HG02759 (cell line): ENCODE data around the gene CRABP2.
A peak's percentile ranks its signal among the peaks of the same experiment; 100 is the strongest.

Experiments used
- ATAC-seq: cut with Tn5 transposase; IDR thresholded peaks from one replicate; pipeline ENCODE4 v1.9.1; 2021; ENCODE audit warnings: mild to moderate bottlenecking, moderate library complexity; ENCODE audit not compliant: unreplicated experiment

Gene CRABP2

DNA sequence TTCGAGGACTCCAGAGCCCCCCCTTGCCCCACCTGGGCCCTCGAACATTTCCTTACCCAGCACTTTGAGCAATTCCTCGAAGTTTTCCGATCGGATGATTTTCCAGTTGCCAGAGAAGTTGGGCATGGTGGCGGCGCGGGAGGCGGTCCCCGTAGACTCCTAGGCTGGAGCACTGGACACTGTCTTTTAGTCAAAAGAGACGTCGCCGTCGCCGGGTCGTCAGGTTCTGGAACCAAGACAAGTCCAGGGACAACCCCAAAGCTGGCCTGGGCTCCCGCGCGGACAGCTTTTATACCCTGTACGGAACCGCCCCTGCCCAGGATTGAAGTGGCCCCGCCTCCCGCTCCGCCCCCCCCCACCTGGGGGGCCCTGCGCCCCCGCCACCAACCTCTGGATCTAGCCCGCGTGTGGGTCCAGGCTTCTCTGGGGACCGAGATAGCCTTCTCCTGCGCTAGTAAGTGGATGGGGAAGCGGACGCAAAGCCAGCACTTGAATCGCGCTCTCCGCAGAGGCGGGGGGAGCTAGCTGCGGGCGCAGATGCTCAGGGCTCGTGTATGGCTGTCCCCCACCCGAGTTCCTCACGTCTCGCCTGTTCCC lies at the start of gene CRABP2:
Gene CRABP2 (minus strand): TSS at position 263 of the 597 bp plus-strand sequence. CDS start 137 bp downstream, at position 126.
- peak; percentile 6 for ATAC-seq

DNA sequence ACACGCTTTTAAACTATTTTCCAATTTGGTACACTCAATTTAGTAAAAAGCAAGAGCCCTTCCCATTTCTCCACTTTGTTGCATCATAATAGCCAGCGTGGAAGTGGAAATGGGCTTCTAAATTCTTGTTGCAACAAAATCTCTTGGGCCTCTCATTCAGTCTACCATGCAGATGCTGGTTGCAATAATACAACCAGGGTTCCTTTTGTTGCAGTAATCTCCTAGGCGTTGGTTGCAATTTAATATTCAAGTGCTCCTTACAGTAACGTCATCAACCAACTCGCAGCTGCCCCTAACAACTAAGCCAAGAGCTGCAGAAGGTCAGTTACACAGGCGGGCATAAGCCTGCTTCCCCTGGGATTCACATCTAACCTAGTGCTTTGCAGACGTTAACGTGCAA lies 48.8 kb upstream of the CRABP2 start:
- ATAC-seq: no peak

DNA sequence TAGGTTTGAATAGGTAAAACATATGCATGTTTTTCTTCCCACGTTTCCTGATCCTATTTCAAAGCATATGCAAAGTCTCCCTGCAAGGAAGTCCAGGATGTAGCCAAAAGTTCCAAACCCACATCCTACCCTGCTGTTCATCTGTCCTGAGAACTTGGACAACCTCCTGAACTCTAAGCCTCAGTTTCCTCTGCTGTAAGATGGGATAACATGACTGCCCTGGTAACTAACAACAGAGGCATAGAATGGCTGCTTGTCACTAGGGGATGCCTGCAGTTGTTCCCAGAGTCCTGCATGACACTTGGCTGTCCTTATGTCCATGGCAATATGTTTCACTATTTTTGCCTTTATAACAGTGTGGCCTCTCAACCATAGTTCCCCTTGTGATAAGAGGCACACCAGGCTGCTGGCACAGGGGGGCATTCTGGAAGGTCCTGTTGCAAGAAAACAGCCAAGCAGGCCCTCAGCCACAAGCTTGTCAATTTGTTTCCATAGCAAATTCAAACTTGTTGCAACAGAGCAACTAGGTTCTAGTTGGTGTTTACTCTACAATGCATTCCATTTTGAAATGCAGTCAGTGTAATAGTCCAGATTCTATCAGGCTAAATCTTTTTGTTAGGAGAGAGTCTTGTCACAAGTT lies 47.6 kb upstream of the CRABP2 start:
- ATAC-seq: no peak

DNA sequence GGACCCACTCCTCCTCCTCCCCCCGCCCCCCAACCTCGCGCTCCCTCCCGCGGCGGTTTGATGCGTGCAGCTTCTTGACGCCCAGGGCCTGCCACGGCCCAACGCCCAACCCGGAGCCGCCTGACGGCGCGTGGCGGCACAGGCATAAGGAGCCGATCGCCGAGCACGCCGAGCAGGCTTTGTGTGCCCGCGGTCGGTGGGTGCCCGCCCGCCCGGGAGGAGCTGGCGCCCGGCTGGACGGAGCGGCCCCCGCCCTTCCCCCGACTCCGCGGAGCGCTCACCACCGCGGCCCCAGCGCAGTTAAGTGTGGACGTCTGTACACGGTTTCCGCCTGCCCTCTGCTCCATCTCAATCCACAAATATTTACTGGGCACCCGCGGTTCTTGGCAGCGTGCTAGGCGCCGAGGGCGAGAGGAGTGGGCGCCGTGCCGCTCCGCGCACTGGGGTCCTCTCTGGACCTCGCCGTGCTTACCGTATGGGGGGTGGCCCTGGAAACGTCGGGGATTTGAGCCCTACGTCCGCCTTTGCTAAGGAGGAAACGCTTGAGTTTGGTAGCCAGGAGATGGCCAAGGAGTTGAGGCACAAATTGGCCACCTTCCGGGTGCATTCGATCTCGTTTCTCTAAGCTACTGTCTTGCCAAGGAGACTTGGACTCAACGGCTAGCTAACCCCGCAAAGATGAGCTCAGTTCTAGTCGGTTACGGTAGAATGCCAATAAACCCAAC lies 46.5 kb upstream of the CRABP2 start:
- ATAC-seq: peak; percentile 74

DNA sequence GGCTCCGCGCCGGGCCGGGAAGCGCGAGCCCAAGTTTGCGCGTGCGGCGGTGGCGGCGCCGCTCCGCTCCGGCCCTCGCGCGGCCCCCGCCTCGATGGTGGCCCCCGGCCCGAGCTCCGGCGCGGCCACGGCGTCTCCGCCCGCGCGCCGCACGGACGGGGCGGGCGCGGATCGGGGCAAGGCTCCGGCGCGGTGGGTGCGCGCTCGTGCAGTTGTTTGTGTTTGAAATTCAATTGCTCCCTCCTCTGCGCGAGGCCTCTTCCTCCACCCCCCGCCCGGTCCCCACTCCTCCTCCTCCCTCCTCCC lies 46.0 kb upstream of the CRABP2 start, which contains the start of gene HDGF:
Gene HDGF (minus strand): TSS at position 225 of the 306 bp plus-strand sequence. CDS start 246 bp downstream, outside the sequence.
- no peak for ATAC-seq

DNA sequence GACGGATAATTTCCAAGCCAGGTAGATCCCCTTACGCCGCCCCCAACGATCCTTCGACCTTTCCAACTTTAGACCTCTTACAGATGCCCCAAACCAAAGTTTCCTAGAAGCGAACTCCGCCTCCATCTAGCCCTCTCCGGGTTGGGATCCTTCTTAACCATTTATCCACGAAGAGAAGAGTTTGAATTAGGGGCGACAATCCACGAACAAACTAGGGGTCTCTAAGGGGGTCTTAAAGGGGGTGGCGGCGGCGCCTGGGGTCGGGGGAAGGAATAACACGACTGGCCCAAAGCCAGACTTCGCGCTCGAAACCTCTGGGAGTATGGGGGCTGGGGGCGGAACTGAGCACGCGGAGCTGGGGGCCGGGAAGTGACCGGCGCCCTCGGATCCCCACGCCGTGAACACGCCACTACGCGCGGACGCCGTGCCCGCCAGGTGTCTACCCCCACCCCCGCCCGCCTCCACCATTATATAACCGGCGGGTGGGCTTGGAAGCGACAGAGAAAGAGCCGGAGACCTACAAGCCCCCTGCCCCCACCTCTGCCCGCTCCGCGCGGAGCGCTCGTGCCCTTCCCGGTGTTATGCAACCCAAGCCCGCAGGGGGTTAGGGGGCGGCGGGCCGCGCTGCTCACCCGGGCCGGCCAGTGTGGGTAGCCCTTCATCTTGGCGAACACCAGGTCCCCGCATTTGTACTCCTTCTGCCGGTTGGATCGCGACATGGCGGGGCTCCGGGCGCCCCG lies 45.5 kb upstream of the CRABP2 start:
- ATAC-seq: peak; percentile 17

DNA sequence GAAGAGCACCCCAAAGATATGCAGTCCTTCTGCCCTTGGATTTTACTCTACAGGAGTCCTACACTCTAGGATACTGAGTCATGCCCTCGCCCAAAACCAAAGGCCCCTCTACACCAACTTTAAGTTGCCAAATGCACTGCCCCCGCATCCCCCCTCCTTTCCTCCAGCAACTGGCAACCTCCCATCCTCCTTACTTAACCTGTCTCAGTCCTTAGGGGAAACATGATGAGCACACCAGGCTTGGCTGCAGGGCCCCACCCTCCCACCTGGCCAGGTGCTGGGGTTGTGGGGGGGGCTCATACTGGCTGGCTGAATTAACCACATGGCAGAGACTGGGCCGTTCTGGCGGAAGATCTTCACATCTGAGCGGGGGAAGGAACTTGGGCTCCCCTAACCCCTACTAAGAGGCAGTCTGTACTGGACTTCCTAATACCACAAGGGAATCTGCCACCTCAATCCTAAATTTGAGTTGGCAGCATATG lies 44.8 kb upstream of the CRABP2 start:
- no peak for ATAC-seq

DNA sequence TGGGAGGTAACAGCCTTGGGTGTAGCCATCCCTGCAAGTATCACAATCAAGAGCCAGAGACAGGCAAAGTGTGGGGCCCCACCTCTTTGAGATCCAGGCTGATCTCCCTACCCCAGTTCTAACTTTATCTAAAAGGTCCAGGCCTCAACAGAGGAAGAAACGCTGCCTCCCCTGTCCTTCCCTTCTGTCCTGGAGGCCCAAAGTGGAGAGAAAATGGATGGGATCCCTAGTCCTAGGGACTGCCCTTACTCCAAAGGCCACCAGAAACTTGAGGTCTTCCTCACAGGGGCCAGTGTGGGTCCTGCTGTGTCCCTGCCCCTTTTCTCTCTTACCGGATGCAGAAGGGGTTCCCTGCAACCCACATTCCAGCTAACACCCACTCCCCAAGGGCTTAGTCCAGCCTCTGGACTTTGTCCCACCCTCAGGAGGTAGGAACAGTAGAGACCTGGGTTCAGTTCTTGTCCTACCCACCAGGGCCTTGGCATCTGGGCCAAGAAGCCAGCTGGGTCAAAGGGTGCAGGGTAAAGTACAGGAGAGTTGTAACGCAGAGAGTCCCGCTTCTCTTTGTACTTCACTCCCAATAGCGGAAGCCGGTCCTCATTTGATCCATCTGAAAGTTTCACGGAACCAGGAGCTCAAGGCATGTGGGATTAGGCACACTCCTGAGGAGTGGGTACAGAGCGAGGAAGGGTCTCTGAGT lies 44.2 kb upstream of the CRABP2 start:
- ATAC-seq: no peak

DNA sequence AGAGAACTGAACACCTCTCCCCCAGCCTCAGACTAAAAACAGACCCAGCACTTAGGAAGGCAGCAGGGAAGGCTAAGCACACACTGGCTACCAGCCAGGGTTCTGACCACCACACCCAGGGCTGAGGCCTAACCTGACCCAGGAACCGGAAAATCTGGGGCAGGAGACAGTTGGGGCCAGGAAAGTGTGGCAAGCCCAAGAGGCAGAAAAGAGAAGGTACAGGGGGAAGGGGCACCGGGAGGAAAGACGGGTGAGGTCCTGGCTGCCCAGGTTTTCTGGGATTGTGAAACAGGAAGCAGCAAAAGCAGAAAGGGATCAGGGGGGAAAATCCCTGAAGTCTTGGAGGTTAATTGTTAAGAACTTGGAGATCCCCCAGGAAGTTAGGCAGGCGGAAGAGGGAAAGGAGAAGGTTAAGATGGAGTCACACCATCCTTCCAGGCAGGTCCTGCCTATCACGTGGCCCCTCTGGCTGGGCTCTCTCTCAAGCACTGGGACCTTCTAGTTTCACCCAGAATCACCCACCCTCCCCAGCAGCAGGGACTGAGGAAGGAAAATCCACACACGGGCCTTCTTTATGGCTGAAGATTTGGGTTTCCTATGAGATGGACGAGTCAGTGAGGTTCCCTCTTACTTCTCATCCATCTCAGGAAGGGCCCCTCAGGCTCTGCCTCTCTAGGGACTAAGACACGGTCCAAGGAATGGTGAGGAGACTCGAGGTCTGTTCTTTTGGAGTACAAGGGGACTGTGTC lies 43.5 kb upstream of the CRABP2 start:
- no peak for ATAC-seq

DNA sequence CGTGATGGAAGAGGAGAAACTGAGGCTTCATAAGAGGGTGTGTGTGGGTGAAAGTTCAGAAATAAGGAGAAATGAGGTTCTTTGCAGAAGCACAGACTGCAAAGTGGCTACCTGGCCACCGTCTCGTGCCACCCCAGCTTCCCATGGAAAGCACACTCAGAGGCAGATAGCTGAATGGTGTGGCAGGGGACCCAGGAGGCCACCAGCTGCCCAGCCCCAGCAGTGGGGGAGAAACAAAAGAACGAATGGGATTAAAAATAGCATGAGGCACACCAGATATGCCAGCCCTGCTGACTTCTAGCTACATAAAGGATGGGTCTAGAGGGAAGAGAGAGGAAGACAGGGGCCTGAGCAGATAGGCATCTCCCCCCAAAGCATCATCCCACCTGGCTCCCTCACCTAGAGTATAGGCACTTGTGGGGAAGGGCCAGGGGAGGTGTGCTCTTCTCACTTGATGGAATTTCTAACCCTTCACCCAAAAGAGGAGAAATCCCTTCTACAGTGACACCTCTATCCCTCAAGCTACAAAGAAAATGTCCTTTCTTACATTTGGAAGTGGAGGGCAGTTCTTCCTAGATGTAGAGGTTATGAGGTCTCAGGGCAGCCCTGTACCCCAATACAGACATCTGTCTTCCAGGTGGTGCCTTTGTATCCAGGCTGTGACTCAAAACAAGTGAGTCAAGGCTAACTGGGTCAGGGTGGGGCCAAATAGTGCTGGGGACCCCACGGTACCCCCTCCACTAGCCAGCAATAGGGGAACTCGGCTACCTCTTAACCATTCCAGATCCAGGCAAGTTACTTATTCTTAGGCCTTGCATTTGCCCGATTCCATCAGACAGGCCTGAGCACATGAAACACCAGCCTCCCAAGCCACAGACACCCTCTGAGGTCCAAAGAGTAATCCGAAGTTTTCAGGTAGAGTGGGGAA lies 42.6 kb upstream of the CRABP2 start:
- no peak for ATAC-seq

DNA sequence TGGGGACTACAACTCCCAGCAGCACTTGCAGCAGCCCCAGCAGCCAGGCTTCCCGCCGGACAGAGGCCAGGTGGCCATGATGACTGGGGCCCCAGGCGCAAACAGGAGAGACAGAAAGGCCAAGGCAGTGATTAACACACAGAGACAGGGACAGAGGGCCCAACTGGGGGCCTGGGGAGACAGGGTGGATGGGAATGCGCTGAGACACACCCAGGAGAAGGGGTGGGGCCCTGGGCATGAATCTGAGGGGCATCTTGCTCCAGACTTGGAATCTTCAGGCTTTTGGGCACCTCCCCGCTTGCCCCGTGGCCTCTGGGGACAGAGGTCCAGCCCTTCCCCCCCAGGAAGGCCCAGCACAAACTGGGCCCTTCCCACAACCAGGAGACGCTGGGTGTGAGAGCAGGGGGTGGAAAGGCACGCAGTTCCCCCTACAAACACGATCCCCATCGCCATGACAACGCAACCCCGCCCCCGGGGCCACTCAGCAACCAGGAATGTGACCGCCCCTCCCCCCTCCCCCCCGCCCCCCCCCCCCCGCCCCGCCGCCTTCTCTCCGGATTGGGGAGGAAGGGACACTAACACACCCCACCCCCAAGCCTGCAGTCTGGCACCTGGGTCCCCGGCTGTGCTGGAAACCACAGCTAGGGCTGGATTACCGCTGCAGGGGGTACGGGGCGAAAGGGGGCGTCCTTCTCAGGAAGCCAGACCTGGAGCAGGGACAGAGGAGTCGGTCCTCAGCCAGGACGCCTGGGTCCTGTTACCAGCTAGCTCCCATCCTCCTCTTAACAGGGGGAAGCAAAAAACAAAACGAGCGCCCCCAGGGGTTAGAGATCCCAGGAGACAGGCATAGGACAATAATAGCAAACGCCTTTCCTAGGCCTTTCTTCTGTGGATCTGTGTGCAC lies 41.6 kb upstream of the CRABP2 start:
- no peak for ATAC-seq

DNA sequence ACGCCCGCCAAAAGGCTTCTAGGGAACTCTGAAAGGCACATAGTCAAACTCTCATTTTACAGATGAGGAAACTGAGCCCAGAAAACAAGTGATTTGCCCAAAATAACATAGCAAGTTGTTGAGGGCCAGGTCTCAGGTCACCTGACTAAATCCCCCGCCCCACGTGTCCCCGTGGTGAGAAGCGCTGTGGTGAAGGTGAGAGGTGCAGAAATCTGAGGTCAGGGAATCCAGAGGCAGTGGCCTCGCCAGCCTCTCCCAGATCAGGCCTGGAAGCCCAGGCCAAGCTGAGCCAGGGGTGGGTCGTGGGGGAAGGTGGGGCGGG lies 41.0 kb upstream of the CRABP2 start:
- ATAC-seq: no peak

DNA sequence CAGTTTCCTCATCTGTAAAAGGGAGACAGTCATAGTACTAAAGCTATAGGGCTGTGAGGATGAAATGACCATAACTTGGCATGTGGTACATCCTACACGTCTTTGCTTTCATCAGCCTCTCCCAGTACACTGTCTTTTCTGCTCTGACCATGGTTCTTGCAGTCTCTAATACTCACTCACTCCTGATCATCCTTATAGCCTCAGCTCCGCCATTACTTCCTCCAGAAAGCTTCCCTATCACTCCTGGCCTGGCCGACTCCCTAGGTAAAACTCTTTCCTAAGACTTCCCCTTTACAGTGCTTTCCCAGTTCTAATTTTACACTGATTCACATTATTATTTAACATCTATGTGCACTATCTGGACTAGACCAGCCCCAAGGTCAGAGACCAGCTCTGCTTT lies 40.5 kb upstream of the CRABP2 start:
- no peak for ATAC-seq

DNA sequence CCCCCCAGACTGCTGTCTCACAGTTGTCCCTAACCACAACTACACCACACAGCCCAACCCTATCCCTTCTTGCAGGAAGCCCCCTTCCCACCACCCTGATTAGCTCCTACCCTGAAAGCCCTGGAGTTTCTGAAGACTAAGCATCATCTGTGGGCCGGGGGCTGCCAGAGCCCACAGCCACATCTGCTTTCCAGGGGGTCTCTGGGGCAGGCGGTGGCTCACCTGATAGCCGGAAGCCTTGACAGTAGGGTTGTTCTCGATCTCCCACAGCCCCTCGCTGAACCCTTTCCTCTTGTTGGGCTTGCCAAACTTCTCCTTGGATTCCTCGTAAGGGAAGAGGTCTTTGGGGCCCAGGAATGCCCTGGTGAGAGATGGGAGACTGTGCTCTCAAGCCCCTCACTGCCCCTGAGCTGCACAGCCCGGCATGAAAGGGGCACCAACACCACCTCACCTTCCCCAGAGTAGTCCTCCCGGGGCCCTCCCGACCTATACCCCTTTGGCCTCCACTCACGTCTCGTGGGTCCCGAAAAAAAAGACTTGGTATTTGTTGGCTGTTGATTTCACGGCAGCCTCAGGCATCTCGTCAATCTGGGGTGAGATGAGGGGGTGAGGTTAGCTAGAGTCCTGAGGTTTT lies 39.5 kb upstream of the CRABP2 start:
- ATAC-seq: no peak

DNA sequence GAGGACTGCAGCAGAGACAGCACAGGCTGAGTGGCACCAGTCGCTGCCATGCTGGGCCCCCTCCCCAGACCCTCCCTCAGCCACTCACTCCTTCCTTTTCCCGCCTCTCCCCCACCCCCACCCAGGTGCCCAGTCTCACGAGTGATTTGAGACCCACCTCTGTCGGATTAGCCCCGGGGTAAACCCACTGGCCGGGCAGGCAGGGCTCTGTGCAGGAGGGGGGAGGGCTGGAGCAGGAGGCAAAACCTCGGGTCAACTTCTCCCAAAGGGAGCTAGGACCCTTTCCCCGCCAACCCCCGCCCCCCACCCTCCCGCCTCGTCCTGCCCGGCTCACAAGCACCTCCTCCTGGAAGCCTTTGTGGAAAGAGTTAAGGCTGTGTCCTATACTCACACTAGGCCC lies 39.0 kb upstream of the CRABP2 start:
- no peak for ATAC-seq

DNA sequence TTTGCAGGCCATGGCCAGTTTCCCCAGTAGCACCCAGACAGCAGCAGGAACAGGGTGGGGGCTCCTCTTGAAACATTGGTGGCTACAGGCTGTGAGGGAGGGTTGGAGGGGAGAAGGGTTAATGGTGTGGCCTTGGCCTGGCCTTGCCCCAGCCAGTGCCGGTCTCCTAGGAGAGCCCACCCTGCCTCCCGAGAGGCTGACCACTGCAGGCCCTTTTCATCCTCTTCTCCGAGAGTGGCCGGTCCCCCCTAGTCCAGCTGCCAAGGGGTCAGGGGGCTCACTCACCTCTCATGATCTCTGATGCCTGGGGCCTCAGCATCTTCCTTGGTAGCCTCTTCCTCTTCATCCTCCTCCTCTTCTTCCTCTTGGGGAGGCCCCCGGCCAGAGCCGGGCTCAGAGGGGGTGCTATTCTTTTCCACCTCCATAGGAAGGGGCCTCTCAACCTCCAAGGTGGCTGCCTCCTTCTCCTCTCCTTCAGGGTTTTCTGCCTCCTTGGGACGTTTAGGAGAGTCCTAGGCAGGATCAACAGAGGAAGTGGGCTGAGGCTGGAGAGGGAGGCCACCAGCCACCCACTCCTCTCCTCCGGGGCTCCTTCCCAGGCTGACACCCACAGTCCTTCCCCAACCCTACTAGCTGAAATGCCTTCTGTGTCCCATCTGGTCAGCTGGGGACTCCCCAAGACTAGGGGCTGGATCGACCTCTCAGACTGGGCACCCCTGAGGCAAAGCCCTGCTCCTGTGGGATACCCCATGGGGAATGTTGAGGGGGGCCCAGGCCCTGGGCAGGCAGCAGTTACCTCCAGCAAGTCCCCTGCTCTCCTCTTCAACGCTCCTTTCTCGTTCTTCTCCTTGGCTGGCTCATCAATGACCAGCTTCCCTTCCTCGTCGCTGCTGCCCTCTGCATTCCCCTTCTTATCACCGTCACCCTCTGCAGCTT lies 38.3 kb upstream of the CRABP2 start:
- no peak for ATAC-seq

DNA sequence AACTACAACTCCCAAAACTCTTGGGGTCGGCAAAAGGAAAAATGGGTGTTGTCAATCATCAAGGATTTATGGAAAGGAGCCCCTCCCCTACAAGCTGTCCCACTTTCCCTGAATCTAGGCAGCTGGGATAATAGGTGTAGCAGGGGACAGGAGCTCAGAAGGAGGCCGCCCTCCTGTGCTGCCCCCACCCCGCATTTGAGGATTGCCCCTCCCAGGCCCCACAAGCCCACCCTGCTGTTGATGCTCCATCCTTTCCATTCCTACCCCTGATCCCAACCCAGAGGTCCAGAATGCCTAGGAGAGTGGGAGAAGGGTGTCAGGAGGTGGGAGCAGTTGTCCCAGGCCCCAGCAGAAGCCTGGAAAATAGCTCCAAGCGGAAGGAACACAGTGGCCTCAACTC lies 37.4 kb upstream of the CRABP2 start:
- no peak for ATAC-seq
